Fibroblast of peridontal ligament (primary cell): ENCODE measurements around the gene SELP.
A peak's percentile ranks its signal among the peaks of the same experiment; 100 is the strongest.

Experiments used
- DNase-seq: peaks from one replicate; pipeline ENCODE4 v3.0.0-alpha.2; 2010; ENCODE audit errors: extremely low read depth

SELP gene

GRCh38 chr1:169576241-169576934 lies 53.5 kb downstream of the SELP start:
- DNase-seq: no peak

- DNase-seq: no peak
Measured at GRCh38 chr1:169574336-169574735, 55.6 kb downstream of the SELP start.

- no peak for DNase-seq
Measured at GRCh38 chr1:169572187-169572586, 57.7 kb downstream of the SELP start.

- no peak for DNase-seq
Measured at GRCh38 chr1:169571450-169571849, 58.5 kb downstream of the SELP start.

GRCh38 chr1:169570172-169570574 lies 59.8 kb downstream of the SELP start:
- DNase-seq: no peak

GRCh38 chr1:169568497-169568896 lies 61.4 kb downstream of the SELP start:
- DNase-seq: no peak

GRCh38 chr1:169565335-169566271 lies 64.3 kb downstream of the SELP start:
- DNase-seq: no peak

GRCh38 chr1:169563650-169564049 lies 66.3 kb downstream of the SELP start:
- DNase-seq: no peak

- DNase-seq: no peak
Measured at GRCh38 chr1:169563019-169563615, 66.8 kb downstream of the SELP start.

GRCh38 chr1:169561692-169562091 lies 68.2 kb downstream of the SELP start:
- DNase-seq: no peak

GRCh38 chr1:169557131-169557530 lies 72.8 kb downstream of the SELP start:
- DNase-seq: no peak

- peak; percentile 64 for DNase-seq
Measured at GRCh38 chr1:169550294-169550693, 79.6 kb downstream of the SELP start.

GRCh38 chr1:169548282-169548681 lies 81.6 kb downstream of the SELP start:
- no peak for DNase-seq

- peak; percentile 85 for DNase-seq
Measured at GRCh38 chr1:169546087-169546995, 83.6 kb downstream of the SELP start.

- no peak for DNase-seq
Measured at GRCh38 chr1:169545472-169545871, 84.5 kb downstream of the SELP start.

GRCh38 chr1:169538998-169539871 lies 90.7 kb downstream of the SELP start:
- DNase-seq: peak; percentile 69
